ENCODE data around the gene ASTN2.

Gene ASTN2

DNA sequence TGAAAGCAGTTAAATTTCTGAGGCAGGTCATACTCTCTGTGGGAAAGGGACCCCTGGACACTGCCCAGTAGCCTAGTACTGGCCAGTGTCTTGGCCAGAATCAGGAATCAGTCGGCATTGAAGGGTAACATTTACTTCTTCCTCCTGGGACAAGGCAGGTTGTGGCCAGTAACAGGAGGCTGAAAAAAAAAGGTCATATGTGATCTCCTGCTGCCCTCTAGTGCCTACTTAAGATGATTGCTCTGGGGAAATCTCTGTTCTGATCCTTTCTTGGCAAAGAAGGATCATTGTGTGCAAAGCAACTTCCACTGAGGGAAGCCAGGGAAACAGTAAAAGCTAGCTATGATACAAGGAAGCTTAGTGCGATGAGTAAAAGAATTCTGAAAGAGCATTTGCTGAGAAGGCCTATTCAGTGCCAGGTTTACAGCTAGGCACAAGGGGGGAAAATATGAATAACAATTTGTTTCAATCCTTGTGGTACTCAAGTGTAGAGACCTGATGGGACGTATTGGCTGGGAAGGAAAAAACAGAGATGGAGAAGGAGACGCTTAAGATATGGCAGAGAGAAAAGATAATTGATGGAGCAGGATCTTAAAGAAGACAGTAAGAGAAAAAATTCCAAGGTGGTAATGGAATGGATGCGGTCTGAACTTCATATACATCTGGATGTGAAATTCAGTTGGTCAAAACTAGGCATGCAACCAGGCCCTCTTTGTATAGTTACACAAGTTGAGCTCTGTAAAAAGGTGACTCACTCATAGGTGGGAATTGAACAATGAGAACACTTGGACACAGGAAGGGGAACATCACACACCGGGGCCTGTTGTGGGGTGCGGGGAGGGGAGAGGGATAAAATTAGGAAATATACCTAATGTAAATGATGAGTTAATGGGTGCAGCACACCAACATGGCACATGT is 753.6 kb downstream of the ASTN2 start:
- DNase-seq (ENCODE audit: low read depth) = no peak

DNA sequence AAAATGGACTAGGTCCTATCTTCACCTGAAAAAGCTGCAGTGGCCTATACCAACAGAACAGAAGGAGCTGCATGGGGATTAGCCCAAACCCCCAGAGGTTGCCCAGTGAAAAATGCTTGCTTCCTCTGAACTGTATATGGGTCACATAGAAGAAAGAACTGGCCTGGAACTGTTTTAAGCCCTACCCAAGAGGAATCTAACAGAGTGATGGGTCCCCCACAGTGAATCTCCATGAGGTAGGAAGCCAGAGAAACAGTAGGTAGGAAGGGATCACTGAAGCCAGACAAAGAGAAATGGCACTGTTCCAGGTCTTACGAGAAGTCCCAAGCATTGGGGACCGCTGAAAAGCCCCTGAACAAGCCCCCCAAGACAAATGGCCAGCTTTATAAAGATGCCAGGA is 756.6 kb downstream of the ASTN2 start:
- DNase-seq (ENCODE audit: low read depth) = no peak

DNA sequence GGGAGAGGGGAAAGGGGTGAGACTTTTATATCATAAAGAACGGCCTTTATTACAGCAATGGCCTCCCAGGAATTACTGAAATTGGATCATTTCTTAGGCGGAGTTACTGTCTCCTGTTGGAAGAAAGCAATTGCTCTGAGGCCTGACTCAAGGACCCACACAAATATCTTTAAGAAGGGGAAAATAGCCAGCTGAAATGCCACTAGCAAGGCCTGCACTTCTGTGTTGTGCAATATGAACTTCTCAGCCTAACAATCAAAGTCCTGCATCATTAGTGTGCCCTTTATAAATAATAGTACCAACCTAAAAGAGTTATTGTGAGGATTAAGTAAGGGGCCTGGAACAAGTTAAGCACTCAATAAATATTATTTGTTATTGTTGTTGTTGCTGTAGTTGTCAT is 757.9 kb downstream of the ASTN2 start:
- DNase-seq (ENCODE audit: low read depth) = no peak

DNA sequence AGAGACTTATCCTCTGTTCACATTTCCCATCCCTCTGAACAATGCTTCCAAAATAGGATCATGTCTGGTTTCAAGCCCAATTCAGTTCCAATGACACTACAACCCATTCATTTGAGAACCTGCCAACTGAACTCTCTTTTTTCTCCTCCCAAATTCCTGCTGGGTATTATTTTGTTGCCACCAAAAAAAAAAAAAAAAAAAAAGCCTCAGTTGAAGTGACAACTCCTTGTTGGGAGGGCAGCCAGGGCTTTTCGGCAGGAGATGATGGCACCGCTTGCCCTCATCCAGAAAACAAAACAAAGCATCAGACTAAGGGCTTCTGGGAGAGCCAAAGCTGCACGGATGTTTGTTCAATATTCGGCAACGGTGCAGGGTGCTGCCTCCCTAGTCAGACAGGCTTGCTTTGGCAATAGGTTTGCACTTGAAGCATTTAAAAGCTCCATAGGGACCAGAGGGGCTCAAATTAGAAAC is 758.3 kb downstream of the ASTN2 start:
- no peak for DNase-seq (ENCODE audit: low read depth)

DNA sequence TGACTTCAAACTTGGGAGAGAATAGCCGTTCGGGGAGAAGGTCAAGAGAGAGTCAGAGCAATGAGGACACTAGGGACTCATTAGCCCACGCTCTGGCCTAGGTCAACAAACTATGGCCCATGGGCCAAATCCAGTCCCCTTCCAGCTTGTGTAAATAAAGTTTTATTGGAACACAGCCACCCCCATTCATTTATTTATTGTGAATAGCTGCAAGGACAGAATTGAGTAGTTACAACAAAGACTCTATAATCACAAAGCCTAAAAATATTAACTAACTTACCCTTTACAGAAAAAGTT is 760.9 kb downstream of the ASTN2 start:
- no peak for DNase-seq (ENCODE audit: low read depth)

DNA sequence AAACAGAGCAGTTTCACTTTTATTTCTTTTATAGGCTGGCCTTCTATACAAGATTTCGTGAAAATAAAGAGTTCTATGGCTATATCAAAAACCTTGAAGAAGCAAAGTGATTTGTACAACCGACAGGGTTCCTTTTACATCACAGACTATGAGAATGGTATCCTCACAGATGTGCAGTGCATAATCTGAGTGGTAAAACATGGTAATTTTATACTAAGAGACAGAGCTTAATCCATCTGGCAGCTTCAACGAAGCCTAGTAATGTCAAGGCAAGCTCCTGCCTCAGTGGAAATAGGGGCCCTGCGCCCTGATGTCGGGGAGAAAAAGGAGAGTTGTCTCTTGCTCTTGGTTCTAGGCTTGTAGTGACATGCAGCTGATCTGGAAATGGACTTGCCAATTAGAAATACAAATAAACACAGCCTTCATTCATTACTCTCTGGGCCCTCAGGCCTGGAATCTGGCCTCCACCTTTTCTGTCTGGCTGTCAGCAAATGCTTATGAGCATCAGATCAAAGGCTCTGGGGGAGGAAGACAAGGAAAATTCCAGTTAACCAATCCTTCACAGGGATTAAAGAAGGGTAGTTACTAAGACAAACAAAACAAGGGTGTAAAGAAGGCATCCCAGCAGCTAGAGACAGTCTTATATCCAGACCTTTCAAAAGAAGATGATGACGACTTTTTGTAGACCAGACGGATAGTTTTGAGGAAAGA is 761.4 kb downstream of the ASTN2 start:
- no peak for DNase-seq (ENCODE audit: low read depth)

DNA sequence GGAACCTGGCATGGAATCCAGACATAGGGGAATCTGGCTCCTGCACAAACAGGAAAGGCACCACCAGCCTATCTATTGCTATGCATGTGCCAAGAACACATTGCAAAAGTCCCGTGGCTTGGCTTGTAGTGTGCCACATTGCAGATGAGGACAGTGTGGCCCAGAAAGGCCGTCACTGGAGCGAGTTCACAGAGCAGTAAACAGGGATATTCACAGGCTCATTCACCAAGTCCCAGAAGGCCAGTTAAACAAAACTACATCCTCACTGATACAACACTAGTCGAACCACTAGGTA is 767.4 kb downstream of the ASTN2 start:
- DNase-seq (ENCODE audit: low read depth) = no peak

DNA sequence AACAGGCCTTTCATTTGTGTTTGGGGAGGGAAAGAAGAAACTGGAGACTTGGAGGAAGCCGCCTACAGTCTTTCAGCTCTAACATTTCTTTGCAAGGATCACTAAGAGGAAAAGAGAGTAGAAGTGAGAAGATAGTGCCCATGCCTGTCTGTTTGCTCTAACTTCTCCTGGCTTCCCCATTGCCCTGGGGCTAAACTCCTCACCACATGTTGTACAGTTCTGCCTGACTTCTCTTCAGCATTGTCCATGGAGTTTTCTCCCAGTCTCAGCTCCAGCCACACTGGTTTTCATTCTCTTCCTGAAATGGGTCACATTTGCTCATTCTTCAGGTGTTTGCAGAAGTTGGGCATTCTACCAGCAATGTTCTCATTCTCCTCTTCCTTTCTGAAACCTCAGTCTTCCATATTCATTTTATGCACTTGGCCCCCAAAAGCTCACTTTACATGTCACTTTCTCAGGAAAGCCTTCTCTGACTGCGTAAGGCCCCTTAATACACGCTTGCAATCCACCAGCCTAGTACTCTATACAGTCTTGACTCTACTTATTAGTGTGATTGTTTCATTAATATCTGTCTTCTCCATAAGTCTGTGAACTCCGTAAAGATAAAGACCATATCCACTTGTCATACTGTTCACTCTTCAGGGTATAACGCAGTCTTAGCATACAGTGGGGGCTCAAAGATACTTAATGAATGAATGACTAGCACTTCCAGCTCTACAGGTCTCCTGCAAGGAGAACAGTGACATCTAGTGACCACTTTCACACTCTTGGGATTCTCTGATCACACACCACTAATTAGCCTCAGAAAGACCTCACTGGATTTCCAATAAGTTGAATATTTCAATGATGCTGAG is 768.0 kb downstream of the ASTN2 start:
- no peak for DNase-seq (ENCODE audit: low read depth)

DNA sequence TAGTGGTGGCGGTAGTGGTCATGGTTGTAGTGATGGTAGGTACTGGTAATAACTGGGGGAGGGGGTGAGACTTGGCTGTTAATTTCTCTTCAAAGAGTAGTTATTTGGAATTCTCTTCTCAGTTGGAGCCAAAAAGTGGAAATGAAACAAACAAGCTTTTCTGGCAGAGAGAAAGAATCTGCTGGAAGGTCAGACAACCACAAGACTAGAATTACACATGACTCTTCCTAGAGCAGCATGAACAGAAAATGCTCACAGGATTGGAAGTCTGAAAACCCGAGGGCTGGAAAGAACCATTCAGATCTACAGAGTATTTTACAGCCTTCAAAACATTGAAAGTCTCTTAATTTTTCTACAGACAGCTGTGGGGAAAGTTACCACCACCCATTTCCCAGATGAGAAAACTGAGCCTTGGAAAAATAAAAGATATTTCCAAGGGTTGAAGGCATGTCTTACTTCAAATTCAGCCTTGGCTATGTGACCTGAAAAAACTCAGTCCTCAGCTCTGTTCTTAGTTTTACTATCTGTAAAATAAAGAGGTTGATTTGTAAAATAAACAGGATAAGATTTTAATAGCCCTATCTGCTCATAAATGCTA is 770.7 kb downstream of the ASTN2 start:
- DNase-seq (ENCODE audit: low read depth) = no peak

DNA sequence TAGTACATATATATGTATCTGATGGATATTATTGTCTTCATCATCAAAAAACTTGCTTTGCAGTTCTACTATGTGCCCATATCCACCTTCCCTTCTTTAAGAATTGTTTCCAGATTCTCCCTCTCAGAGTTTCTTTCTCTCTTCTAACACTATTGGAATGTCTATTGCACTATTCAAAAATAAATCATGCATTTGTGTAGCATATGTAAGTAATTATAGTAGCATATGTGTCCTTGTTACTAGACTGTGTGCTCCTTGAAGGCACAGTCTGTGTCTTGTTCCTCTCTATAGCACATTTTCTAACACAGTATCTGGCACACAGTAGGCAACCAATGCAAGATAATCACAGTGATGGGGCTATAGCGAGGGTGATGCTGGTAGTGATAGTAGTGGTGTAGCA is 771.2 kb downstream of the ASTN2 start:
- DNase-seq (ENCODE audit: low read depth) = no peak

DNA sequence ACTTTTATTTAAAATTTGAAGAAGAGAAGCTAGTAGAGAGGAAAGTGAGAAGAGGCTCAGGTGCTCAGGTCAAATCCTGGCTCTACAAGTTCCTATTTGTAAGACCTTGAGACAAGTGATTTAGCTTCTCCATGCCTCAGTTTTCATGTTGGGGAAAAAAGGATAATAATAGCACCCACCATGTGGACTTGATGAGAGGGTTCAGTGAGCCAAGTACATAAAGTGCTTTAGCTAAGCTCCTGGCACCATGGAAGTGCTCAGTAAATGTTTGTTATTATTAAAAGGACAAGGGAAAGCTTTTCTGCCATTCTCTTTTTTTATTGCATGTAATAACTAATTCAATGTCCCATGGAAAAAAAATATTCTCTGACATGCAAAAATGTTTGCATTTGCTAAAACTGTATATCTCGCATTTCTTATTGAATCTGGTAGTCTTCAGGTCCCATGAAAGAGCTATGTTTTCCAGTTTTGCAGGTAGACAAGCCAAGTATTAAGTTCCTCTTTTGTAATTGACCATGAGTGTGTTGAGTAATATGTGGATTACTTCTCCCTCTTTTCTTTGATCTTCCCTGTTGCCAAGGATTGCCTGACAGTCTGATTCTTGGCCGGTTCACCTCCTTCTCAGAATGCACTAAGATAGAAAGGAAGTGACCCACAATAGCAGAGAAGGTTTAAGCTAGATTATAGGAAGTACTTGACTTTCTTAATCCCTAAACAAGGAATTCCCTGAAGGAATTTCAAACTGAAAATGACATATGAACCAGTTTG is 773.4 kb downstream of the ASTN2 start:
- DNase-seq (ENCODE audit: low read depth) = no peak

DNA sequence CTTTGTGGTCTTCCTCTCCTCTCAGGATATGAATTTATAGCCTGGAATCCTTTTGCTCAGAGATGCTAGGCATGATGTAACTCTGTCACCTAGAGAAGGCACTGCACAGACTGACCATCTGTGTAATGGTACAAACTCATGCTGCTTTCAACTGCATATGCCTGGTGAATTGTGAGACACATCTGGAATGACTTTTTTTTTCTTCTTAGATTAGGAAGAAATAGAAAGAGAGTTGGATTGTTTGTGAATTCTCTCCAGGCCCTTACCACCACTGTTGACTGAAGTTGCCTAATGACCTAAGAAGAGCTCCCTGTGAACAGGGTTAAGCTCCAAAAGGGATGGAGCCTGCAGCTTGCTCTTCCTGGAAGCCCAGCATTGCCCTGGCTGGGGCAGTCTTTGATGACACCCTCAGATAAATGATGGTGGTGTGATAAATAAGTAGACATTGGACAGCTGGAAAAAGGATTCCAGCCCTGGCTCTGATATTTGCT is 775.6 kb downstream of the ASTN2 start:
- no peak for DNase-seq (ENCODE audit: low read depth)

DNA sequence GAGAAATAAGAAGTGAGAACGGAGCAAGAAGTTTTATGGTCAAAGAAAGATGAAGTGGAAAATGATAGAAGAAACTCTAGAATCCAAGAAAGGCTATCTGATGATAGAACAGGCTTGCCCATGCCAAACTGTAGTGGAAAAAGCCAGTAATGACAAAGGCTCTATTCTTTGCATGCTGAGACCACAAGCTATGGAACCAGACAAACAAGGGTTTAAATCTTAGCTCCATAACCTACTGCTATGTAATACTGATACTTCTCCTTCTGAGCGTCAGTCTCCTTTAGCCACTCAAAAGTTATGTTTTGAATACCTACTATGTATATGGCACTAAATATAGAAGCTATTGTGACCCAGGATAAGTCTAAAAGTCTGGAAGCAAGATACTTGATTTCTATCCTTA is 778.9 kb downstream of the ASTN2 start:
- no peak for DNase-seq (ENCODE audit: low read depth)

DNA sequence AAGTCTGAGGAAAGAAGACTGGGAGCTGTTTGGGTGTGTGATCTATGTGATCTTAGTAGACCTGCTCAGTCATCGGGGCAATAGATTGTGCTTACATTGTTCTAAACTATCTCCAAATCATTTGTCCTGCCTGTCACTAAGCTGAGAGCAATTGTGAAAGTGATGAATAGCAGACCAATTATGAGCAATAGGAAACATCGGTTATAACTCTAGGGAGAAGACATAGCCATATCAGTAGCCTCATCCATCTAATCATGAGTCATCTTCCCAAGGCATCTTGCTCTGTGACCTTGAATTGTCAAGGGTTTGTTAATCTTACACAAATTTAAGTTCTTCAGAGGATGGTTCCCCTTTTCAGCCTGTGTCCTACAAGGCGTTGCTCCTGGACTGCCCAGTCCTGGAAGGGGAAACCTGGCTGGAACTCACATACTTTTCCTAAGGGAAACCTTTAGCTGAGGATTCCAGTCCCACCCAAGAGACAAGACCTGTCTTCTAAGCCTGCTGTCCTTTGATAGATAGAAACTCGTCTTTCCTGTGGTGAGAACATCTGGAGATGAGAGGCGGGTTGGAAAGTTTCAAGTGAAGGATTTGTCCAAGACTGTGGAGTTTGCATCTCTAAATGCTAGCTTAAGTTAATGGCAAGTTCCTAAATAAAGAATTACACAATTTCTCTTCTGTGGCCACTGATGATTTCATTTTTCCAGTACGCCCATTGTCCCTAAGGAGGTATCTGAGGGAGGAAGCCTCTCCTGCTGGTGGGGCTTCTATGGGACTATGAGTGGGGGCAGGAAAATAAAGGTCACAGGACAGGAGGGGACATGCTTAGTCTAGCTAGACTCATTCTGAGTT is 781.6 kb downstream of the ASTN2 start:
- DNase-seq (ENCODE audit: low read depth) = no peak

DNA sequence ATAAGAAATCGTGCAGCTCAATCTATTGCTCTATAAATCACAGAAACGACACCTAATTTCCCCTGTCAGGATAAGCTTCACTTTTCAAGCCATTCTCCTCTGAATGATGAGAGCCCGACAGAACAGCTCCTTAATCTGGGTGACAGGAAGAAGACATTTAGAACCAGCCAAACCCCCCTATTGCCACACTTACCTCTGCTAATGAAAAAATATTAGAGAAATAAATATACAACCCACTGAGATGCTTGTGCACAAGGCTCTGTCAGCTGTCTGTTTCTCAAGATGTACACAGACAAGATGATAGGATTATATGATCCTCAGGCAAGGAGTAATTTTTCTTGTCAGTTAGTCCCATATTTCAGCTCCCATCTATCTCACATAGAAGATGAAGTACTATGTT is 785.2 kb downstream of the ASTN2 start:
- no peak for DNase-seq (ENCODE audit: low read depth)

DNA sequence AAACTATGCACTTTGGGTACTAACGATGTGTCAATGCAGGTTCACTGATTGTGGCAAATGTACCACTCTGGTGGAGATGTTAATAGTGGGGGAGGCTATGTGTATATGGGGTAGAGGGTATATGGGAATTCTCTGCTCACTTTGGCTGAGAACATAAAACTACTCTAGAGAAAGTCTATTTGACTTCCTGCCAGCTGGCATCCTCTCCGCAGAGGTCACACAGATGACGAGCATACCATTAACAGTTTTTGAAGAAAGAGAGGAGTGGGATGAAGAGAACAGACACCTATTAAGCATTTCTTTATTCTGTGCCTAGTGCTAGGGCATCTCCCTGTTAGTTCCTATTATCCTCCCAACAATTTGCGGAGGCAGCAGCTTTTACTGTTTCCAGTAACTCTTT is 786.1 kb downstream of the ASTN2 start:
- no peak for DNase-seq (ENCODE audit: low read depth)

DNA sequence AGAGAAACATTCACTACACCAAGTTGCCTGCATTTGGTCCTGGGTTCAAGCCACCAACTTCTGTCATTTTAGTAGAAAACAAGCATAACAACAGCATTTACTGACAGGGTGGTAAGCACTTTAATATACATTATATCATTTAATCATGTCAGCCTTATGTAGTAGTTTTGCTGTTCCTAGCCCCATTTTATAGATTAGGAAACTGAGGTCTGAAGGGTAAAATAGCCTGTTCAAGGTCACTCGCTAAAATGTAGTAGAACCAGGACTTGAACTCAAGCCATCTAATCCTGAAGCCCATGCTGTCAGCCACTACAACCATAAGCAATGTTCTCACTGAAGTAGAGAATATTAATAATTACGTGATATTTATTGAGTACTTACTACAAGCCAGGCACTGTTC is 787.4 kb downstream of the ASTN2 start:
- no peak for DNase-seq (ENCODE audit: low read depth)

DNA sequence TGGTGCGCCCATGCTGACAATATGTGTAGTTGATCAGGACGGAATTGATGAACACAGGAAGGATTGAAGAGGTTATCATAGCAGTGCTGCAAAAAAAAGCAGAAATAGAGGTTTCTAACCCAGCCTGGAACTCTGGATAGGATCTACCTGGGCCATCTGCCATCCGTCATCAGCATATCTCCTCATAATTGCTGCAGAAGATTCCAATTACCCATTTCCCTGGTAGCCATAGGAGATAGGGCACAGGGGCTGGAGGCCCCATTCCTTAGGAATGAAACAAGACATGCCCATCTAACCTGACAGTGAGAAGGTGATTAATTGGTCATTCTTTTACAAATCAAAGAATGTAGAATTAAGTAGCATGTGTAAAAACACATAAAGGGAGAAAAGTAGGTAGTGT is 788.1 kb downstream of the ASTN2 start:
- no peak for DNase-seq (ENCODE audit: low read depth)

DNA sequence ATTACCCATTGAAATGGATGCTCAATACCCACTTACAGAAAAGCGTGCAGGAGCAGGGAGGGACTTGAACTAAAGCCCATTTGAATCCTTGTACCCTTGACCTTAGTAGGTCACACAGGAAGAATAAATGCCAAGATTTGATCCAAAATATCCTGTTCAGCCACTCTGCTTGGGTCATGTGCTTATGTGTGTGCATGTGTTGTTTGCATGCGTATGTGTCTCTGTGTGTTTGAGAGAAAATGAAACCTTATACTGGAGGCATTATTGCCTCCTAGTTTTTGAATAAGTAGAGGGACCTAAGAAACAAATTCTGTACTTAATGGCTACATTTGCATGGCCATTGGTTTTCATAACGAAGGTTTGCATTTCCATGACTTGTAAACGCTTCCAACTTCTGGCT is 791.1 kb downstream of the ASTN2 start:
- DNase-seq (ENCODE audit: low read depth) = no peak

DNA sequence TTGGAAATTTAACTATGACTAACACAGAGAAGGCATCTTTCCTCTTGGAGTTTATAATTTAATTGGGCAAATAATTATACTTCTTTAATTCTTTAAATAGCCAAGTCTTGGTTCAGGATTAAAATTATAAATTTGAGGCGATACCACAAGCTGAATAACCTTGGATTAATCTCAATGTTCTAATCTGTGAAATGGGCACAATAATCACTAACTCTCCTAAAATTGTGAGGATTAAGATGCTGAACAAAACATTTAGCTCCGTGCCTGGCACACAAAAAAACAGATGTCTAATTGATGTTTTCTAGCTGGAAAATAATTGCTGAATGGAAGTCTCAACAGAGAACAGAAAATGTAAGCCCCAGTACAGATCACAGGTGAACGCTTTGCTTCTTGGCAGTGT is 797.5 kb downstream of the ASTN2 start:
- no peak for DNase-seq (ENCODE audit: low read depth)

All from activated T-cell treated with anti-CD3 and anti-CD28 coated beads for 48 hours (primary cell).